Neuronal stem cell (in vitro differentiated cells): Measurements from ENCODE around the gene CDK5.

Experiments used
- DNase-seq: peaks from one replicate; pipeline ENCODE4 v3.0.0-alpha.2; 2013; ENCODE audit warnings: low spot score
- H2AFZ ChIP-seq: one replicate; pipeline ENCODE4 v1.6.1; 2013; ENCODE audit warnings: mild to moderate bottlenecking, low read length, inconsistent platforms
- H2AK5ac ChIP-seq: 2 replicates; pipeline ENCODE4 v1.6.1; 2013; ENCODE audit warnings: low read depth, mild to moderate bottlenecking, inconsistent platforms, low read length, moderate library complexity, mixed read lengths
- H2BK120ac ChIP-seq: 2 replicates; pipeline ENCODE4 v1.6.1; 2013; ENCODE audit warnings: low read depth, mild to moderate bottlenecking, inconsistent platforms, low read length, moderate library complexity, mixed read lengths
- H2BK12ac ChIP-seq: one replicate; pipeline ENCODE4 v1.6.1; 2013; ENCODE audit warnings: low read length, inconsistent platforms
- H2BK15ac ChIP-seq: 2 replicates; pipeline ENCODE4 v1.6.1; 2013; ENCODE audit warnings: mild to moderate bottlenecking, low read length, inconsistent platforms, mixed read lengths
- H2BK5ac ChIP-seq: one replicate; pipeline ENCODE4 v1.6.1; 2013; ENCODE audit warnings: inconsistent platforms, mild to moderate bottlenecking, low read length, moderate library complexity
- H3K14ac ChIP-seq: one replicate; pipeline ENCODE4 v1.6.1; 2013; ENCODE audit warnings: low read length, inconsistent platforms
- H3K18ac ChIP-seq: 2 replicates; pipeline ENCODE4 v1.6.1; 2013; ENCODE audit warnings: low read length, inconsistent platforms
- H3K23ac ChIP-seq: 2 replicates; pipeline ENCODE4 v1.6.1; 2013; ENCODE audit warnings: low read depth, mild to moderate bottlenecking, mixed read lengths, low read length, inconsistent platforms; ENCODE audit not compliant: poor library complexity
- H3K27ac ChIP-seq: replicated peaks from 3 replicates; pipeline ENCODE4 v1.5.1; 2013; ENCODE audit warnings: low read length, inconsistent platforms
- H3K27me3 ChIP-seq, 3 experiments: 2 replicates each; pipeline ENCODE4 v1.6.1; 2013; ENCODE audit warnings: low read length in 3 of 3, mild to moderate bottlenecking in 2 of 3, inconsistent platforms in 1 of 3, low read depth in 1 of 3, mixed read lengths in 1 of 3, moderate library complexity in 1 of 3; ENCODE audit not compliant: control insufficient read depth in 3 of 3, insufficient read depth in 3 of 3
- H3K36me3 ChIP-seq, 2 donors: replicated peaks in 1 of 2; 2 replicates each; pipeline ENCODE4 v1.6.1; 2013; ENCODE audit warnings: low read length in 2 of 2; ENCODE audit not compliant: control insufficient read depth in 2 of 2, insufficient read depth in 2 of 2
- H3K4ac ChIP-seq: 2 replicates; pipeline ENCODE4 v1.6.1; 2013; ENCODE audit warnings: inconsistent platforms, mild to moderate bottlenecking, low read length, moderate library complexity
- H3K4me1 ChIP-seq, 2 donors: 1 replicate in 1 of 2; 2 replicates in 1 of 2; pipeline ENCODE4 v1.6.1; 2013; ENCODE audit warnings: low read length in 2 of 2, low read depth in 1 of 2; ENCODE audit not compliant: control insufficient read depth in 2 of 2, insufficient read depth in 1 of 2
- H3K4me2 ChIP-seq: one replicate; pipeline ENCODE4 v1.6.1; 2013; ENCODE audit warnings: mild to moderate bottlenecking, low read length, inconsistent platforms; ENCODE audit not compliant: insufficient read depth, poor library complexity, severe bottlenecking
- H3K4me3 ChIP-seq, 2 donors: 2 replicates each; pipeline ENCODE4 v1.5.1; 2013; ENCODE audit warnings: low read length in 2 of 2, mild to moderate bottlenecking in 2 of 2, inconsistent platforms in 1 of 2, moderate library complexity in 1 of 2
- H3K79me1 ChIP-seq: one replicate; pipeline ENCODE4 v1.6.1; 2013; ENCODE audit warnings: low read depth, mild to moderate bottlenecking, inconsistent platforms, low read length, moderate library complexity
- H3K9ac ChIP-seq: one replicate; pipeline ENCODE4 v1.6.1; 2013; ENCODE audit warnings: mild to moderate bottlenecking, low read depth, low read length, inconsistent platforms; ENCODE audit not compliant: poor library complexity
- H3K9me3 ChIP-seq, 2 donors: replicated peaks in 1 of 2; 2 replicates each; pipeline versions ENCODE3 to v1.6.1; 2013; ENCODE audit warnings: low read length in 2 of 2, mild to moderate bottlenecking in 2 of 2, inconsistent platforms in 1 of 2, low read depth in 1 of 2, mixed read lengths in 1 of 2, moderate library complexity in 1 of 2; ENCODE audit not compliant: control insufficient read depth in 2 of 2, insufficient read depth in 1 of 2
- H4K8ac ChIP-seq: one replicate; pipeline ENCODE4 v1.6.1; 2013; ENCODE audit warnings: low read depth, mild to moderate bottlenecking, inconsistent platforms, low read length, moderate library complexity
- H4K91ac ChIP-seq: one replicate; pipeline ENCODE4 v1.6.1; 2013; ENCODE audit warnings: low read length, low read depth, mild to moderate bottlenecking, inconsistent platforms; ENCODE audit not compliant: poor library complexity
- WGBS, 2 donors: extraction: QIAGEN DNeasy Blood & Tissue Kit; methylation state at CpG; one replicate each; pipeline ENCODE4 v1.1.7; 2013; ENCODE audit warnings: missing lambda C conversion rate in 2 of 2, mixed read lengths in 1 of 2; ENCODE audit not compliant: insufficient read length in 2 of 2, insufficient replicate concordance in 1 of 2; ENCODE audit errors: extremely low coverage in 2 of 2; 5-methylcytosine and 5-hydroxymethylcytosine counted together

Gene CDK5

DNA sequence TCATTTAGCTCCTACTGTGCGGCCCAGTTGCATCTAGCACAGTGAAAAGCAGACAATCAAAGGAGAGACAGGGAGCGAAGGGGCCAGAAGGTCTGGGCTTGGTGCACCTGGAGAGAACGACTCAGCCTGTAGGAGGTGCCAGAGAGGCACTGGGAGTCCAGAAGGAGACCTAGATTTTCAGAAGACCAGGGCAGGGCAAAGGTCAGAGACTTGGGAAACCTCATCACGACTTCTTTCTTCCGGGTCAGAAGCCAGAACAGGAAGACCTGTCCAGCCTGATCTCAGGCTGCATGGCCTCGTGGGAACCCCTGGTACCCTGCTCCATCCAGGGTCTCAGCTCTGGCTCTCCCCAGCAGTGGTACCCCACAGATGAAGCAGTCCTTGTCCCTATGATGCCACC lies 33.7 kb upstream of the CDK5 start:
- Histone ChIP-seq H3K27me3 (peaks cover 0 to 3% (median 0%) of the 10 kb centered on the region in 3 experiments), H3K4me3 (no peak overlapping the region), H2BK12ac (no peak overlapping the region), H3K9ac (no peak overlapping the region), H3K23ac (no peak overlapping the region), H3K27ac (no peak overlapping the region), H2BK120ac (no peak overlapping the region), H2AFZ (no peak overlapping the region), H3K4ac (no peak overlapping the region), H3K36me3 (peaks cover 3 to 49% of the 10 kb centered on the region in 2 donors), H4K91ac (no peak overlapping the region), H3K4me2 (no peak overlapping the region), H3K9me3 (no peaks in the 10 kb centered on the region), H3K14ac (no peak overlapping the region), H3K79me1 (peaks cover 24% of the 10 kb centered on the region), H2BK5ac (no peak overlapping the region), H4K8ac (no peak overlapping the region), H2BK15ac (no peak overlapping the region), H3K18ac (no peak overlapping the region), H2AK5ac (peak overlapping the region; percentile 42), H3K4me1 (peaks cover 20 to 23% of the 10 kb centered on the region in 2 donors)
- no CpG with 5 or more reads among the region's 6 CpGs for WGBS, 2 donors
- DNase-seq: no peak

DNA sequence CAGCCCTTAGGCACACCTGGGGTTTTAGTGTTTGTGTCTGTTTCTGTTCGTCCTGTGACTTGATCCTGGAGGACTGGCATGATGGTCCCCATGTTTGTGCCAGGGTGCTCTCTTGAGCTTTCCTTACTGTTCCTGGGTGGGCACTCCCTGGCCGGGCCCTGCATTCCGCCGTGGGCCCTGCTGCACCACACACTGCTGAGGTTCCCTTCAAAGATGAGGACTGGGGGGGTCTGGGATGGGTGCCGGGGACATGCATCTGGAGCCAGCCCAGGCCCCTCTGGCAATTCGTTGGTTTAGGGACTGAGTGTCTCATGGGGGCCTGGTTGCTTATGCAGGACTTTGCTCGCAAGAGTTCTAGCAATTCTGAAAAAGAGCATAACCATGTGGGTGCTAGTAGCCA lies 33.3 kb upstream of the CDK5 start:
- H2AFZ ChIP-seq: no peak overlapping the region
- DNase-seq: no peak
- no peak overlapping the region for H2BK120ac ChIP-seq
- H3K9ac ChIP-seq: no peak overlapping the region
- WGBS, 2 donors: no CpG with 5 or more reads among the region's 7 CpGs
- H3K4me3 ChIP-seq: no peak overlapping the region
- H2BK12ac ChIP-seq: no peak overlapping the region
- no peak overlapping the region for H2BK5ac ChIP-seq
- H3K27ac ChIP-seq: no peak overlapping the region
- no peak overlapping the region for H2BK15ac ChIP-seq
- H4K91ac ChIP-seq: no peak overlapping the region
- no peaks in the 10 kb centered on the region for H3K9me3 ChIP-seq
- H3K14ac ChIP-seq: no peak overlapping the region
- H4K8ac ChIP-seq: no peak overlapping the region
- no peak overlapping the region for H3K4ac ChIP-seq
- no peak overlapping the region for H3K18ac ChIP-seq
- H2AK5ac ChIP-seq: no peak overlapping the region
- H3K4me1 ChIP-seq: peaks cover 20 to 23% of the 10 kb centered on the region in 2 donors
- peaks cover 3 to 46% of the 10 kb centered on the region in 2 donors for H3K36me3 ChIP-seq
- no peak overlapping the region for H3K23ac ChIP-seq
- H3K27me3 ChIP-seq: peaks cover 0 to 3% (median 0%) of the 10 kb centered on the region in 3 experiments
- peaks cover 22% of the 10 kb centered on the region for H3K79me1 ChIP-seq
- H3K4me2 ChIP-seq: no peak overlapping the region

DNA sequence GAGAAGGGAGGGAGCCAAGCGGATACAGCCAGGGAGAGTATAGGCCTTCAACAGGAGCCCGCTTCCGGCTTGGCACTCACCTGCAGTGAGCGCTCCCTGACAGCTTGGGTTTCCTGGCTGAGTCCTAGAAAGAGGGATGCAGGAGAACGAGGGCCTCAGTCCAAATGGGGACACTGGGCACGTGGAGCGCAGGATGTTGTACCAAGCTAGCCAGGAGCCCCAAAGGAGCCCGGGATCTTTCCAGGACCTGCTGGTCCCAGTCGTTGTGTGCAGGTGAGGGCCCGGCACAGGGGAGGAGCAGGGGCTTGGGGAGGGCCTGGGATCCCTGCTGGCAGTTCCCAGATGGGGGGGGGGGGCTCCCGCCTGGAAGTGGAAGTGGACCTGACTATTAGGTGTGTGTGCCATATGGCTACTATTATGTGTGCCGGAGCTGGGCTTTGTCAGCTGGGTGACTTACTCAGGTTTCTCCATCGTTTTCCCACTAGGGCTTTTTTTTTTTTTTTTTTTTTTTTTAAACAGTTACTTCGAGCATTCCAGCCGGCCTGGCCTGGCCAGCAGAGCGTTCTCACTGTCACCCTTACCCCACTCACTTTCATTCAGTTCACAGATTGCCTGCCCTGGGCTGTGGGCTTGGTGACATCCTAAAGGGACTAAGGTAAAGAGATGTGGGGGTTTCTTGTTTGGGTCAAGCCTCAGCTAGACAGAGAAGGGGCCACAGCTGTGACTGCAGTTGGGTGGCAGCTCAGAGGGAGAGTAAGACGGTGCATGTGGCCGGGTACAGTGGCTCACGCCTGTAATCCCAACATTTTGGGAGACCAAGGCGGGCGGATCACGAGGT lies 32.4 kb upstream of the CDK5 start:
- Histone ChIP-seq H2AK5ac (no peak overlapping the region), H2AFZ (no peak overlapping the region), H3K18ac (peak overlapping the region; percentile 84), H3K36me3 (peaks cover 3 to 46% of the 10 kb centered on the region in 2 donors), H4K91ac (no peak overlapping the region), H3K4me3 (no peak overlapping the region), H2BK5ac (peak overlapping the region; percentile 42), H3K27ac (no peak overlapping the region), H2BK120ac (no peak overlapping the region), H2BK15ac (no peak overlapping the region), H2BK12ac (no peak overlapping the region), H3K27me3 (peaks cover 0 to 3% (median 0%) of the 10 kb centered on the region in 3 experiments), H3K4me1 (peaks cover 26 to 27% of the 10 kb centered on the region in 2 donors), H3K4me2 (no peak overlapping the region), H3K9ac (no peak overlapping the region), H3K23ac (no peak overlapping the region), H3K14ac (no peak overlapping the region), H3K79me1 (peaks cover 20% of the 10 kb centered on the region), H3K4ac (no peak overlapping the region), H3K9me3 (no peaks in the 10 kb centered on the region), H4K8ac (no peak overlapping the region)
- DNase-seq: no peak
- WGBS, 2 donors: no CpG with 5 or more reads among the region's 22 CpGs

DNA sequence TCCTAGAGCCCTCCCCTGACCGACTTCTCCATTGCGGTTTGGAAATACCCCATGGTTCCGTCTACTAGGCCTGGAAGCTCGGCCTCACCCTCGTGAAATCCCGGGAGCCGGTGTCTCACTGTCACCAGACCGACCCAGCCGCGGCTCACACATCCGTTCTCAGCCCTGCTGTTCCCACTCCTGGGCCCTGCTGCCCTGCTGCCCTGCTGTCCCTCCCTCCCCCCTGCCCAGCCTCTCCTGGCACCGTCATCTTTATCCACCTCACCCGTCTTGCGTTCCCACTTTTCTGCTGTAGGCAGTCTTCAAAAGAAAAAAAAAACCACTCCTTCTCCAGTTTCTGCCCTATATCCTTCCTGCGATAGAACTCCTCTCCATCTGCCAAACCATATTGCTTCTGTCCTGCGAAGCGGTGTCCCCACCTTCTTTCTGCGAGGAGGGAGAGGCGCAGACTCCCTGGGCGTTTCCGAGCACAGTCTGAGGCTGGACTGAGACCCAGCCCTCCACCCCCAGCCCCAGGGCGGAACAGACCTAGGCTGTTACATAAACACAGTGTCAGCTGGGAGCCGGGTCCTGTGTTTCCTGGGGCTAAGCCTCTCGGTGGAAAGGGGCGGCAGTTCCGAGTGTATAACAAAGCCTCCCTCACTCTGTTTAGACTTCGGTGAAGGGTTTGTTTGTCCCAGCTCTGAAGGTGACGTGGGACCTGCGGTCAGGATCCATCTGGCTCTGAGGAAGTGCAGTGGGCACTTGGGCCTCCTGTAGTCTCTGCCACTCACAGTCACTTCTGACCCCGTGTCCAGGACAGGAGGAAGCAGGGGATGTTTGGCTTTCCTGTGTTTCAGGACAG lies 31.4 kb upstream of the CDK5 start:
- peaks cover 0 to 3% (median 0%) of the 10 kb centered on the region in 3 experiments for H3K27me3 ChIP-seq
- H2BK12ac ChIP-seq: peak overlapping the region; percentile 59
- no peak overlapping the region for H2AFZ ChIP-seq
- no peaks in the 10 kb centered on the region for H3K9me3 ChIP-seq
- no peak overlapping the region for H3K14ac ChIP-seq
- peaks cover 20% of the 10 kb centered on the region for H3K79me1 ChIP-seq
- H3K36me3 ChIP-seq: peaks cover 3 to 44% of the 10 kb centered on the region in 2 donors
- no CpG with 5 or more reads among the region's 30 CpGs for WGBS, 2 donors
- H3K4me3 ChIP-seq: peak overlapping the region in 1 of 2 donors; percentile 95
- peak overlapping the region; percentile 57 for H3K23ac ChIP-seq
- no peak overlapping the region for H3K4ac ChIP-seq
- peak overlapping the region; percentile 84 for H3K18ac ChIP-seq
- H3K4me1 ChIP-seq: peaks cover 27 to 28% of the 10 kb centered on the region in 2 donors
- no peak overlapping the region for H4K91ac ChIP-seq
- H2BK120ac ChIP-seq: no peak overlapping the region
- H2BK5ac ChIP-seq: no peak overlapping the region
- H3K27ac ChIP-seq: no peak overlapping the region
- H2BK15ac ChIP-seq: no peak overlapping the region
- no peak overlapping the region for H3K9ac ChIP-seq
- H3K4me2 ChIP-seq: peak overlapping the region; percentile 40
- no peak overlapping the region for H2AK5ac ChIP-seq
- H4K8ac ChIP-seq: no peak overlapping the region
- peak; percentile 58 for DNase-seq
